Measurements from ENCODE around the gene AIFM2. TPM values are rescaled to one million over a fixed set of nuclear protein-coding genes. Genes with fewer than 3 reads are reported as not detected.
"Not testable (repeated sequence)": the region's sequence is repeated elsewhere in the genome, so short reads cannot be mapped to it uniquely, and the experiment has no call there.

The AIFM2 gene
- total RNA-seq, 4 donors from 2014 or later, result 13.3 to 34.2 (median 19.4) TPM

- TF ChIP-seq CTCF (IDR thresholded peaks at IDR 0.05), result no peak
- no peak for TF ChIP-seq EP300 (IDR thresholded peaks at IDR 0.05)
- no peak for TF ChIP-seq POLR2A (IDR thresholded peaks at IDR 0.05)
- H3K4me3 ChIP-seq, result no peak overlapping the region
- no peaks in the 10 kb centered on the region for H3K9me3 ChIP-seq
- no peak overlapping the region for H3K27ac ChIP-seq
- DNase-seq (ENCODE audit: low spot score in 2 of 2), result no peak
- WGBS, 2 donors, result 90 to 92% methylated on average over 22 of the region's 22 CpGs
- H3K36me3 ChIP-seq, result peaks cover 0 to 72% (median 4%) of the 10 kb centered on the region in 3 donors
- H3K4me1 ChIP-seq, result no peaks in the 10 kb centered on the region
- no peaks in the 10 kb centered on the region for H3K27me3 ChIP-seq
Measured at GRCh38 chr10:70111496-70111895, 21.1 kb downstream of the AIFM2 start.

GRCh38 chr10:70109064-70109729 lies 23.4 kb downstream of the AIFM2 start:
- H3K36me3 ChIP-seq, result peaks cover 0 to 70% (median 4%) of the 10 kb centered on the region in 3 donors
- 87 to 91% methylated on average over 16 to 18 of the region's 18 CpGs for WGBS, 2 donors
- H3K4me3 ChIP-seq, result no peak overlapping the region
- no peak overlapping the region for H3K27ac ChIP-seq
- no peak for DNase-seq (ENCODE audit: low spot score in 2 of 2)
- TF ChIP-seq POLR2A (IDR thresholded peaks at IDR 0.05) (no peak), EP300 (IDR thresholded peaks at IDR 0.05) (no peak), CTCF (IDR thresholded peaks at IDR 0.05) (no peak)
- no peaks in the 10 kb centered on the region for H3K27me3 ChIP-seq
- H3K4me1 ChIP-seq, result no peaks in the 10 kb centered on the region
- no peaks in the 10 kb centered on the region for H3K9me3 ChIP-seq

- H3K4me3 ChIP-seq, result no peak overlapping the region
- TF ChIP-seq EP300 (IDR thresholded peaks at IDR 0.05), result no peak
- peak in 2 of 5 experiments; percentile 11 to 14 for TF ChIP-seq CTCF (IDR thresholded peaks at IDR 0.05)
- H3K27me3 ChIP-seq, result no peaks in the 10 kb centered on the region
- 55 to 71% methylated on average over 13 to 22 of the region's 22 CpGs for WGBS, 2 donors
- H3K36me3 ChIP-seq, result peaks cover 0 to 50% (median under 1%) of the 10 kb centered on the region in 3 donors
- H3K4me1 ChIP-seq, result no peaks in the 10 kb centered on the region
- no peak for DNase-seq (ENCODE audit: low spot score in 2 of 2)
- H3K9me3 ChIP-seq, result no peaks in the 10 kb centered on the region
- H3K27ac ChIP-seq, result no peak overlapping the region
Measured at GRCh38 chr10:70106958-70107791, 25.4 kb downstream of the AIFM2 start.

GRCh38 chr10:70101668-70102067 lies 31.0 kb downstream of the AIFM2 start:
- Histone ChIP-seq H3K27me3 (no peaks in the 10 kb centered on the region), H3K9me3 (no peaks in the 10 kb centered on the region), H3K27ac (no peak overlapping the region), H3K4me1 (no peaks in the 10 kb centered on the region), H3K4me3 (no peak overlapping the region), H3K36me3 (peaks cover 0 to 50% (median 0%) of the 10 kb centered on the region in 3 donors)
- no peak for DNase-seq (ENCODE audit: low spot score in 2 of 2)
- 64 to 77% methylated on average over 3 of the region's 3 CpGs for WGBS, 2 donors
- no peak for TF ChIP-seq EP300 (IDR thresholded peaks at IDR 0.05)
- no peak for TF ChIP-seq POLR2A (IDR thresholded peaks at IDR 0.05)
- no peak for TF ChIP-seq CTCF (IDR thresholded peaks at IDR 0.05)

- not testable (repeated sequence) for H3K4me3 ChIP-seq; H3K27ac ChIP-seq; H3K27me3 ChIP-seq; DNase-seq (ENCODE audit: low spot score in 2 of 2); H3K4me1 ChIP-seq; H3K9me3 ChIP-seq
- WGBS, 2 donors, result 77 to 80% methylated on average over 11 of the region's 11 CpGs
- H3K36me3 ChIP-seq, result peaks cover 0 to 55% (median 0%) of the 10 kb centered on the region in 3 donors
Measured at GRCh38 chr10:70101068-70101562, 31.5 kb downstream of the AIFM2 start.
